HG02973 (cell line): ENCODE data around the gene ARHGEF12.

Experiments
- ATAC-seq: cut with Tn5 transposase; IDR thresholded peaks from one replicate; pipeline ENCODE4 v1.9.1; 2021; ENCODE audit warnings: moderate library complexity; ENCODE audit not compliant: unreplicated experiment

Gene ARHGEF12

DNA sequence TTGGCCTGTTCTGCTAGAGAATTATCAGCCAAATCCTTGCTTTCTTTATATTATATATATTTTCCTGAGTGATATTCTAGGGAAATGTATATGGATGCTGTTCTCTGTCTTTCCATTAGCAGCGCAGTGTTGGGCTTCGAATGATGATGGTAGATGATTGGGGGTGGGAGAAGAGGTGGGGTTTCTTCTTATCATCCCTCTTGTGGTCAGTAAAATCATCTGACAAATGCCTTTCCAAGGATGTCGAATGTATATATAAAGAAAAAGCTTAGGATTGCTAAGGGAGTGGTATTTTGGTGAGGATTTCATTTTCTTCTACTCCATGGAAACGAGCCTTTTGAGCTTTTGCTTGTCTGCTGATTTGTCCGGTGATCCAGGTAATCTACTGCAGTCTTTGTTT lies 48.9 kb downstream of the ARHGEF12 start:
- no peak for ATAC-seq

- ATAC-seq, result no peak
Measured at GRCh38 chr11:120385655-120386054, 49.4 kb downstream of the ARHGEF12 start.

DNA sequence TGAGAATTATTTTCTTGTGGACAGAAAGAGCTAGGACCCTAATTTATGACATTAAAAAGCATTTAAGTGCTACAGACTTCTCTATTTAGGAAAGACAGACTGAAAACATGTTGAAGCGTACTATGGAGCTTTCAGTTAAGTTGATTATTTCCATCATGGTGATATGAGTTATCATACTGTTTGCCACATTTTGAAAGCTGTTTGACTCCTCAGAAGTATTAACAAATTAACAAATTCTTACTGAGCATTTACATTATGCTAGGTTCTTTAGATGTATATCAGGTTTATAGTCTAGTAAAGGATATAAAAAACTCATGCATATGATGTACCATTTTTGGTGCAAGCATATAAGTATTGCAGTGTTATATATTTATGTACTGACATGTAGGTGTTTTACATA lies 50.1 kb downstream of the ARHGEF12 start:
- no peak for ATAC-seq

DNA sequence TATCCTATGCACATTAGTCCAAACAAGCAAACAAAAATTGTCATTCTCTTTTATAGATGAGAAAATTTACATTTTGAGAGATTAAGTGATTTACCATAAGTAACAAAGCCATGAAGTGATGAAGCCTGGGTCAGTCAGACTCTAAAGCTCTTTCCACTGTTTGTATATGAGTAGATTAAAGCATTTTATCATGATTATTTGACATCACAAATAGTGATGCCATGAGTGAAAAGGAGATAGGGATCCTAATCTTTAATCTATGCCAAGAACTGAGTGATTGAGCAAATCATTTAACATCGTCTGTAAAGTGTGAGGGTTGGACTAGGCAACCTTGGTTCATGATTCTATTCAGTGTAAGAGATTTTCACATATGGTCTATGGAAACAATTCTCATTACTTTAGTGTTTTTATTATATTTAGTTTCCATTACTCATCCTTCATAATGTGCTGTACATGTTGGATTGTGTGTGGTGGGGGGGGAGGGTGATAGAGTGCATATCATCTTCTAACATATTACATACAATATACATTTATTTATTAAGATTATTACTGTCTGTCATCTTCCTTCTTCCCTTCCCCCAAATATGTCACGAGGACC lies 50.7 kb downstream of the ARHGEF12 start:
- ATAC-seq, result no peak

- no peak for ATAC-seq
Measured at GRCh38 chr11:120388261-120388660, 52.0 kb downstream of the ARHGEF12 start.

GRCh38 chr11:120389693-120390584 lies 53.7 kb downstream of the ARHGEF12 start:
- ATAC-seq, result no peak

DNA sequence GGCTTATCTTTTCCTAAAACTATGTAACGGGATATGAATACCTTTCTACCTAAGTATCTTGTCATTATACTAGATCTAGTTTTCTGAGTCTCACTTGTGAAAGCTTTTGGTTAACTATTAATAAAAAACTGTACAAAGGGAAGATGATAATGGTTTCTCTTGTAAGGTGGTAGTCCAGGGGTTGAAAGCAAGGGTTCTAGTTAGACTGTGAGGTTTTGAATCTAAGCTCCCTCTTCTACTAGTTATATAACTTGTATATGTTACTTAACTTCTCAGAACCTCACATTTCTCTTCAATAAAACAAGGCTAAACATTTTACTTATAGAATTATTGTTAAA lies 54.3 kb downstream of the ARHGEF12 start:
- ATAC-seq, result no peak

- no peak for ATAC-seq
Measured at GRCh38 chr11:120391292-120391691, 55.1 kb downstream of the ARHGEF12 start.

- ATAC-seq, result no peak
Measured at GRCh38 chr11:120391854-120392253, 55.6 kb downstream of the ARHGEF12 start.

DNA sequence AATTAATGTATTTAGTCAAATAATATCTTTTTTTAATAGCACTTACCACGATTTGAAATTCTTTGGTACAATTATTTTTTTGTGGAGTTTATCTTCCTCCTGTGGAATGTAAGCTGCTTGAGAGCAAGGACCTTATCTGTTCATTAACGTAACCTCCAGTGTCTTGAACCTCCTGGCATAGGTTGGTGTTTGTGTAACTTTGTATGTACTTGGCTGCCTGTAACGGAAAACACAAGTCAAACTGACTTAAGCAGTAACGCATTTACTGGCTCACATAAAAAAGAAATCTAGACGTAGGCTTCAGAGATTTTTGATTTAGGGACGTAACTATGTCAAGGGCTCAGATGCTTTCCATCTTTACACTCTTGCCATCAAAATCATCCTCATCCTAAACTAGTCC lies 56.1 kb downstream of the ARHGEF12 start:
- ATAC-seq, result no peak

DNA sequence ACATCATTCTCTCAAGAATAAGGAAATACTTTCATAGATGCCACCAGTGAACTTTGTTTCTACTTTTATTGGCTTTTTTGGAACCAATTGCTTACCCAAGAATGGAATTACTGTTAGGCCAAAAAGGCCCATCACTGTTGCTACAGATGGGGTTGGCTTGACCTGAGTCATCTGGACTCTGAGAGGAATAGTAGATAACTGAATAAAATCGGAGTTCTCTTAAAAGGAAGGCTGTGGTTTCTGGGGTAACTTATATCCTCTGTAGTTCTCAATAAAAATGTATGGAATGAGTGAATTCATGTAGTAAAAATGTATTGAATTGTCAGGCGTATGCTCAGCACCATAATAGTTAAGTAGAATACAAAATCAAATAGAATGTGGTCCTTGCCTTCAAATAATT lies 56.6 kb downstream of the ARHGEF12 start:
- ATAC-seq, result no peak

GRCh38 chr11:120394119-120394518 lies 57.9 kb downstream of the ARHGEF12 start:
- no peak for ATAC-seq

- ATAC-seq, result no peak
Measured at GRCh38 chr11:120395778-120396177, 59.6 kb downstream of the ARHGEF12 start.

DNA sequence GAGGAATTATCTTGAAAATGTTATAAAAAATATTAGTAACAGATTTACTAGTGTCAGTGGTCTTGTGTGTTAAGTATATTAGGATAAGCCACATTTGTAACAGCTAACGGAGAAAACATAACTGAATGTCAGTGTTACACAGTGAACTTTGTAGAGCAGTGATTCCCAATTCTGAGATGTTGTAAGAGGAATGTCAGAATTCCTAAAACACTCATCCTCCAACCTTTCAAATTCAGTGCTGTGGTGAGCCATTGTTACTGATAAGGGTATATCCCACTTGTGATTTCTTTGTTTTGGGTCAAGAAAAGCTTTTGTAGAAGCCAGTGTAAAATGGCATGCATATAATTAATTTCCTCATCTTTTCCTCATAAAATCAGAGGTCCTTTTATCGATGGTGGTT lies 61.9 kb downstream of the ARHGEF12 start:
- ATAC-seq, result no peak

GRCh38 chr11:120399307-120399706 lies 63.1 kb downstream of the ARHGEF12 start:
- ATAC-seq, result no peak

DNA sequence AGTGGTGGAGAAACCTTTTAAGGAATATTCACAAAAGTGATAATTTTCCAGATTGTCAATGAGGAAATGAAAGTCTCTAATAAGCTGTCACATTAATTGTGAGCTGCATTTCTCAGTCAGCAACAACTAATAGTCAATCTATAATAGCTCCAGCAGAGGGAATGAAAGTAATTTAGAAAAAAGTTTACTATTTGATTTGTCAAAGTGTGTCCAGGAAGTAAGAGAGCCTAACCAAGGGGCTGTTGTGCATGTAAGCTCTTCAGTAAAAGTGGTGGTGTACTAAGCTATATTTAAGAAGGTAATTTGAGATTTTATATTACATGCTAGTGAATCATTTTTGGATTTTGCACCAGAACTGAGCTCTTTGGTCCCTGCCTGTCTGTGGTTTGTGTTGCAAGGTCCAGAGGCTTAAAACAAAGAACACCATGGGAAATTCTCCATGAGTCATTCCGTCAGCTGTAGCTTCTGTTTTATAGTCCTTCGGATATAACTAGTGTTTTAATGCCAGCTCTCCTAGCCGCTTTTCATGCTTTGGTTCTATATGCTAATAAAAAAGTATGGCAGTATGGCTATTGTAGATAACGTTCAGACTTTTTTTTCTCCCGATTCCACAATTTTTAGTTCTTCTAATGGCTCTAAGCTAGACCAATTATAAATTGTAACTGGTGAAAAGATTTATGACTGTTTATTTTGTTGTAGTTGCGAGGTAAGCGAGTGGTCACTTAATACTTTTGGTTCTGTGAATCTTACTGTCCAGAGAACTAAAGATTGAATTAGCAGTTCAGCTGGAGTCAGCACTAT lies 64.6 kb downstream of the ARHGEF12 start:
- no peak for ATAC-seq

DNA sequence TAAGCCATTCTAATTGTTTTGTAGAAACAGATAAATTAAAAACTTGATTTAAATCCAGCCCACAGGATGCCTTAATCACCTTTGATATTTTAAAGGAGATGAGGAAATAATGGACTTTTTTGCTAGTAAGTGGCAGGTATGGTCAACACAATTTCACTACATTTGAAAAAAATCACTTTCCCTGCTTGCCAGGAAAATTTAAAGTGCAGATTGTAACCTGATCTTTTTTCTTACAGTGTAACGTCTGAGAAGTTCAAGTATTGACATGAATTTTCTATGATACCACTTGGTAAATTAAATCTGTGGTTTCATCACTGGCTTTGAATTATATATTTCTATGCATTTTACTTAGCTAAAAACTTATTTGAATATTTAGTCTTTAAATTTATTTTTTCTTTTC lies 65.3 kb downstream of the ARHGEF12 start:
- ATAC-seq, result no peak

DNA sequence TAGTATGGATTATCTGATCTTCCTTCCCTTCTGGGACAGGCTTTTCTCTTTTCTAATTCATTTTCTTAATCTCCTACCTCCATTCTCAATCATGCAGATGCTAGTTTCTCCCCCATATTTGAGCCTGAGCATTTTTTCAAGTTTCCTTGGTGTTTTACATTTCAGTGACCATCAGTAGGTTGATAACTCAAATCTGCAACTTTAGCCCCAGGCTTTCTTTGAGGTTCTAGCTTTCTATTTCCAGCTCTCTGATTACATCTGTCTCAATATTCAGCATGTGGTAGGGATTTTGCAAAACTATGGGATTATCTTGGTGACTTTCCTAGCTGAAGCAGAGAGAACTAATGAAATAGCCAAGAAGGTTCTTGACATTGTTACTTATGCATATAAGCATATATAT lies 67.8 kb downstream of the ARHGEF12 start:
- no peak for ATAC-seq

- ATAC-seq, result no peak
Measured at GRCh38 chr11:120404495-120404894, 68.3 kb downstream of the ARHGEF12 start.

GRCh38 chr11:120409655-120410054 lies 73.4 kb downstream of the ARHGEF12 start:
- ATAC-seq, result no peak

- no peak for ATAC-seq
Measured at GRCh38 chr11:120410622-120411380, 74.6 kb downstream of the ARHGEF12 start.
